ENCODE results near the gene VTI1A. TPM values are rescaled to one million over a fixed set of nuclear protein-coding genes. Genes with fewer than 3 reads are reported as not detected.

Gene VTI1A
- total RNA-seq, 1 donor from 2014 or later = 22.7 TPM

- no peak overlapping the region for H3K27ac Mint-ChIP-seq (ENCODE audit: unreplicated experiment)
- peaks cover 16% of the 10 kb centered on the region for H3K4me1 Mint-ChIP-seq (ENCODE audit: low read depth)
- no peaks in the 10 kb centered on the region for H3K9me3 Mint-ChIP-seq (ENCODE audit: low read depth)
- no peaks in the 10 kb centered on the region for H3K27me3 Mint-ChIP-seq (ENCODE audit: low read depth)
- no peak for TF ChIP-seq CTCF (IDR thresholded peaks at IDR 0.05)
- no peak for DNase-seq (ENCODE audit: low spot score)
- peaks cover 2% of the 10 kb centered on the region for H3K36me3 Mint-ChIP-seq (ENCODE audit: low read depth)
- no peak overlapping the region for H3K4me3 Mint-ChIP-seq (ENCODE audit: unreplicated experiment)
Observed at GRCh38 chr10:112831859-112832258, 384.8 kb downstream of the VTI1A start.

- DNase-seq (ENCODE audit: low spot score) = no peak
- no peaks in the 10 kb centered on the region for H3K9me3 Mint-ChIP-seq (ENCODE audit: low read depth)
- H3K27ac Mint-ChIP-seq (ENCODE audit: unreplicated experiment) = no peak overlapping the region
- H3K36me3 Mint-ChIP-seq (ENCODE audit: low read depth) = peaks cover 2% of the 10 kb centered on the region
- H3K4me3 Mint-ChIP-seq (ENCODE audit: unreplicated experiment) = no peak overlapping the region
- H3K27me3 Mint-ChIP-seq (ENCODE audit: low read depth) = no peaks in the 10 kb centered on the region
- TF ChIP-seq CTCF (IDR thresholded peaks at IDR 0.05) = no peak
- H3K4me1 Mint-ChIP-seq (ENCODE audit: low read depth) = peaks cover 16% of the 10 kb centered on the region
Observed at GRCh38 chr10:112832361-112832878, 385.4 kb downstream of the VTI1A start.

GRCh38 chr10:112832959-112833358, 385.9 kb downstream of the VTI1A start:
- Mint-ChIP-seq H3K27me3 (ENCODE audit: low read depth) (no peaks in the 10 kb centered on the region), H3K9me3 (ENCODE audit: low read depth) (no peaks in the 10 kb centered on the region), H3K27ac (ENCODE audit: unreplicated experiment) (no peak overlapping the region), H3K36me3 (ENCODE audit: low read depth) (peaks cover 2% of the 10 kb centered on the region), H3K4me1 (ENCODE audit: low read depth) (peaks cover 16% of the 10 kb centered on the region), H3K4me3 (ENCODE audit: unreplicated experiment) (no peak overlapping the region)
- no peak for DNase-seq (ENCODE audit: low spot score)
- no peak for TF ChIP-seq CTCF (IDR thresholded peaks at IDR 0.05)

- Mint-ChIP-seq H3K27ac (ENCODE audit: unreplicated experiment) (peak overlapping the region; percentile 64), H3K27me3 (ENCODE audit: low read depth) (no peaks in the 10 kb centered on the region), H3K9me3 (ENCODE audit: low read depth) (no peaks in the 10 kb centered on the region), H3K36me3 (ENCODE audit: low read depth) (peaks cover 2% of the 10 kb centered on the region), H3K4me1 (ENCODE audit: low read depth) (peaks cover 16% of the 10 kb centered on the region), H3K4me3 (ENCODE audit: unreplicated experiment) (no peak overlapping the region)
- no peak for DNase-seq (ENCODE audit: low spot score)
- no peak for TF ChIP-seq CTCF (IDR thresholded peaks at IDR 0.05)
Observed at GRCh38 chr10:112834751-112835181, 387.8 kb downstream of the VTI1A start.

GRCh38 chr10:112835217-112835715, 388.3 kb downstream of the VTI1A start:
- peak overlapping the region; percentile 64 for H3K27ac Mint-ChIP-seq (ENCODE audit: unreplicated experiment)
- H3K4me3 Mint-ChIP-seq (ENCODE audit: unreplicated experiment) = no peak overlapping the region
- H3K36me3 Mint-ChIP-seq (ENCODE audit: low read depth) = peaks cover 2% of the 10 kb centered on the region
- no peak for TF ChIP-seq CTCF (IDR thresholded peaks at IDR 0.05)
- no peak for DNase-seq (ENCODE audit: low spot score)
- peaks cover 16% of the 10 kb centered on the region for H3K4me1 Mint-ChIP-seq (ENCODE audit: low read depth)
- no peaks in the 10 kb centered on the region for H3K27me3 Mint-ChIP-seq (ENCODE audit: low read depth)
- no peaks in the 10 kb centered on the region for H3K9me3 Mint-ChIP-seq (ENCODE audit: low read depth)
